GM12878 (cell line): ENCODE measurements around the gene AKAP9. TPM values are rescaled to one million over a fixed set of nuclear protein-coding genes. Genes with fewer than 3 reads are reported as not detected.

Source experiments
- ATAC-seq: fragments of 200-7000 bp; cut with Tn5 transposase; 3 replicates; pipeline ENCODE4 v1.9.1; 2020; ENCODE audit warnings: mild to moderate bottlenecking, moderate library complexity
- BruUV-seq: library from RNA; stranded (reverse); fragments of 400-500 nt; replicated peaks from 2 replicates; lab custom pipeline; 2021; lab: Mats Ljungman, UMichigan
- CTCF ChIA-PET: fragments of 300-600 bp; sonication (Branson Sonifier 250); formaldehyde crosslinking; extraction: SDS; loops from one replicate; lab custom pipeline; 2021; ENCODE audit warnings: inconsistent platforms; lab: Yijun Ruan, JAX
- POLR2A ChIA-PET: fragments of 350-600 bp; formaldehyde crosslinking; extraction: SDS; loops from one replicate; lab custom pipeline; 2021; ENCODE audit warnings: inconsistent platforms; lab: Charles Lee
- RAD21 ChIA-PET: fragments of 300-600 bp; sonication (Branson Sonifier 250); formaldehyde crosslinking; loops from one replicate; lab custom pipeline; 2023; ENCODE audit warnings: antibody characterized with exemption; ENCODE audit not compliant: unreplicated experiment; lab: Charles Lee
- SMC1A ChIA-PET: fragments of 300-600 bp; sonication (Branson Sonifier 250); formaldehyde crosslinking; loops from one replicate; lab custom pipeline; 2023; ENCODE audit not compliant: unreplicated experiment, uncharacterized antibody; lab: Charles Lee
- DNase-seq: peaks from one replicate; pipeline ENCODE4 v3.0.0-alpha.2; 2011; ENCODE audit warnings: low read depth, low spot score
- FAIRE-seq: peaks from 3 replicates; lab custom pipeline; 2011; peaks lifted over from hg19 to GRCh38; lab: Jason Lieb, UNC
- H2AFZ ChIP-seq: 2 replicates; pipeline ENCODE4 v1.6.0; 2011; ENCODE audit warnings: low read depth, low read length, control low read depth; ENCODE audit not compliant: control insufficient read depth
- H3K27ac ChIP-seq: 2 replicates; pipeline ENCODE4 v1.5.1; 2011; ENCODE audit warnings: control low read depth; ENCODE audit not compliant: control insufficient read depth, insufficient read depth
- H3K27me3 ChIP-seq, 2 experiments: replicated peaks in 1 of 2; 2 replicates each; pipeline versions ENCODE4 v1.6.0 to v1.6.1; 2011; ENCODE audit warnings: low read length in 1 of 2; ENCODE audit not compliant: control insufficient read depth in 2 of 2, insufficient read depth in 2 of 2
- H3K36me3 ChIP-seq, 2 experiments: 2 replicates each; pipeline ENCODE4 v1.5.1; 2011; ENCODE audit warnings: low read length in 1 of 2; ENCODE audit not compliant: control insufficient read depth in 2 of 2, insufficient read depth in 2 of 2
- H3K4me1 ChIP-seq: 2 replicates; pipeline ENCODE4 v1.6.1; 2011; ENCODE audit warnings: mild to moderate bottlenecking, low read length, moderate library complexity, mixed read lengths; ENCODE audit not compliant: control insufficient read depth, insufficient read depth
- H3K4me2 ChIP-seq: 2 replicates; pipeline ENCODE4 v1.6.0; 2011; ENCODE audit warnings: control low read depth; ENCODE audit not compliant: control insufficient read depth, insufficient read depth
- H3K4me3 ChIP-seq: fragments of 200-600 bp; sonication (generic); 2 replicates; pipeline ENCODE4 v1.5.1; 2016
- H3K79me2 ChIP-seq: 2 replicates; pipeline ENCODE4 v1.6.0; 2011; ENCODE audit warnings: low read length; ENCODE audit not compliant: control insufficient read depth, insufficient read depth
- H3K9ac ChIP-seq: 2 replicates; pipeline ENCODE4 v1.8.0; 2011; ENCODE audit warnings: low read length, control low read depth, mixed read lengths; ENCODE audit not compliant: control insufficient read depth, insufficient read depth
- H3K9me3 ChIP-seq: replicated peaks from 3 replicates; pipeline ENCODE4 v1.5.1; 2011; ENCODE audit warnings: mild to moderate bottlenecking, low read length; ENCODE audit not compliant: control insufficient read depth, insufficient read depth
- H4K20me1 ChIP-seq: 2 replicates; pipeline ENCODE4 v1.6.0; 2011; ENCODE audit not compliant: control insufficient read depth, insufficient read depth
- ESRRA ChIP-seq: IDR thresholded peaks from 2 replicates; pipeline ENCODE4 v1.6.1; 2012; ENCODE audit warnings: mild to moderate bottlenecking, low read length, improper control_type of control experiment
- JUNB ChIP-seq: IDR thresholded peaks from 2 replicates; pipeline ENCODE4 v1.6.1; 2016; ENCODE audit warnings: antibody characterized with exemption, mild to moderate bottlenecking
- NFIC ChIP-seq: IDR thresholded peaks from 2 replicates; pipeline ENCODE4 v1.6.1; 2012; ENCODE audit warnings: low read depth, mild to moderate bottlenecking, inconsistent platforms, low read length, moderate library complexity
- NFYA ChIP-seq: IDR thresholded peaks from 2 replicates; pipeline ENCODE4 v1.6.1; 2011; ENCODE audit warnings: low read depth, mild to moderate bottlenecking, low read length, improper control_type of control experiment, borderline replicate concordance
- RELA ChIP-seq: fragments of 450-650 bp; IDR thresholded peaks from 2 replicates; pipeline ENCODE4 v1.8.0; 2014; ENCODE audit warnings: borderline replicate concordance; ENCODE audit not compliant: partially characterized antibody
- SMARCA5 ChIP-seq: fragments of 450-650 bp; IDR thresholded peaks from 2 replicates; pipeline ENCODE4 v1.6.1; 2017; ENCODE audit warnings: mild to moderate bottlenecking
- SP1 ChIP-seq: IDR thresholded peaks from one replicate; pipeline ENCODE4 v1.6.1; 2011; ENCODE audit warnings: low read depth, low read length
- ZNF384 ChIP-seq: IDR thresholded peaks from 2 replicates; pipeline ENCODE4 v1.6.1; 2012; ENCODE audit warnings: low read depth, mild to moderate bottlenecking, low read length, improper control_type of control experiment, borderline replicate concordance
- WGBS: methylation state at CpG from one replicate; pipeline ENCODE4 v1.1.6; 2016; ENCODE audit warnings: low lambda C conversion rate; ENCODE audit not compliant: insufficient replicate concordance, insufficient coverage; ENCODE audit errors: missing lambda C conversion rate; 5-methylcytosine and 5-hydroxymethylcytosine counted together
- in situ Hi-C: fragments of 300-500 bp; cut with MboI; formaldehyde crosslinking; loops from 9 replicates; pipeline ENCODE4 v1.14.3; 2018; ENCODE audit warnings: mixed read lengths
- intact Hi-C: fragments of 100-400 bp; cut with micrococcal nuclease; formaldehyde crosslinking; loops from one replicate; pipeline ENCODE4 v1.14.2; 2022; ENCODE audit not compliant: unreplicated experiment
- polyA plus RNA-seq, 11 experiments: library from polyadenylated mRNA; depleted of rRNA in 4 of 11; unstranded in 6 of 11; stranded (reverse) in 5 of 11; fragments of >200 nt; fragmentation: Nextera tagmentation in 4 of 11; fragmentation: Illumina TruSeq in 1 of 11; extraction: Ambion mirVana in 4 of 11; extraction: Trizol in 1 of 11; gene quantifications; 1 replicate in 1 of 11; 2 replicates in 10 of 11; pipeline versions ENCODE4 v1.2.1 to v1.2.3, GENCODE V29; 2011 to 2016; ENCODE audit warnings: inconsistent platforms in 2 of 11, missing spikeins in 2 of 11, low read depth in 1 of 11
- total RNA-seq, 4 experiments: library from RNA; depleted of rRNA in 3 of 4; stranded (reverse); fragments of >200 nt in 3 of 4; fragmentation: Illumina TruSeq in 1 of 4; extraction: Trizol in 1 of 4; gene quantifications; 2 replicates each; pipeline versions ENCODE4 v1.2.1 to v1.2.3, GENCODE V29; 2013 to 2021
- TF ChIP-seq, protein P1 (sequence below), 3 experiments: IDR thresholded peaks in 2 of 3; conservative IDR thresholded peaks in 1 of 3; 2 replicates each; pipeline ENCODE4 v1.5.1; 2011; ENCODE audit warnings: low read depth in 3 of 3, low read length in 3 of 3, mild to moderate bottlenecking in 3 of 3, control low read depth in 2 of 3, moderate library complexity in 2 of 3, inconsistent platforms in 1 of 3, mixed read lengths in 1 of 3; ENCODE audit not compliant: control insufficient read depth in 2 of 3, insufficient read depth in 1 of 3; ENCODE audit errors: extremely low read depth in 1 of 3

AKAP9 gene
- total and polyA plus RNA-seq, 10 of the 15 experiments (the other 5 are each of a cell fraction or from before 2014, with no cell fraction given) = 21.1 to 62.8 (median 31.6) TPM

DNA sequence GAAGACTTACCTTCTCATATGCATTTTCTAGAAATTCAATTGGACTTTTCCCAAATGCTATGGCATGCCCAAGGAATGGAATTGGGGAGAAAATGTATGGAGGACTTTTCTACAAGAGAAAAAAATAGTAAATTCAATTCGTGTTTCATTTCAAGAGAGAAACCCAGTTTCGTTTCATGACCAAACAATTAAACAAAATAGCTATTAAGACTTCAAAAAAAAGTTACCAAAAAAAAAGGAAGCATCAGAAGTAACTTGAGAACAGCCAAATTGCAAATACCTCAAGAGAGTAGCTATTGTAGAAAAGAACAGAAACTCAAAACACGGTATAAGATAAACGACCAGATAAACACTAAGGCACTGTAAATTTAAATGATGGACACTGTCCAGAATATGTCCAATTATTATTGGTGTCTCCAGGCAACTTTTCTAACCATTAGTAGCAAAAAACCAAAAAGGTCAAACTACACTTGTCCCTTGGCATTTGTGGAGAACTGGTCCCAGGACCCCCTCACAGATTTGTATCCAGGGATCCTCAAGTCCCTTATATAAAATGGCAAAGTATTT lies 191.2 kb downstream of the AKAP9 start:
- no peak overlapping the region for H3K9ac ChIP-seq
- peaks cover 50% of the 10 kb centered on the region for H3K79me2 ChIP-seq
- peaks cover 3% of the 10 kb centered on the region; the same call in 1 of the 2 replicates for H3K4me1 ChIP-seq
- SMC1A ChIA-PET = interaction anchor here (0.6 to 1.8 kb wide), 12 partner anchors 9 to 1834 kb away, joined by 3 to 7 read pairs (median 3); partner anchors contain the start of gene GATAD1
- H3K9me3 ChIP-seq = no peaks in the 10 kb centered on the region; the same call in 2 of the 3 replicates
- H3K4me3 ChIP-seq = peak overlapping the region; percentile 39
- DNase-seq (no peak), FAIRE-seq (no peak), ATAC-seq (no peak)
- no peaks in the 10 kb centered on the region for H3K27me3 ChIP-seq
- TF ChIP-seq SMARCA5 = no peak
- no peak for TF ChIP-seq NFYA
- TF ChIP-seq SP1 = no peak
- no peak for TF ChIP-seq RELA
- TF ChIP-seq NFIC = 0 out of 2 replicates have a peak, but pooled peaks have one; percentile 15
- TF ChIP-seq ESRRA = no peak
- TF ChIP-seq, protein P1, sequence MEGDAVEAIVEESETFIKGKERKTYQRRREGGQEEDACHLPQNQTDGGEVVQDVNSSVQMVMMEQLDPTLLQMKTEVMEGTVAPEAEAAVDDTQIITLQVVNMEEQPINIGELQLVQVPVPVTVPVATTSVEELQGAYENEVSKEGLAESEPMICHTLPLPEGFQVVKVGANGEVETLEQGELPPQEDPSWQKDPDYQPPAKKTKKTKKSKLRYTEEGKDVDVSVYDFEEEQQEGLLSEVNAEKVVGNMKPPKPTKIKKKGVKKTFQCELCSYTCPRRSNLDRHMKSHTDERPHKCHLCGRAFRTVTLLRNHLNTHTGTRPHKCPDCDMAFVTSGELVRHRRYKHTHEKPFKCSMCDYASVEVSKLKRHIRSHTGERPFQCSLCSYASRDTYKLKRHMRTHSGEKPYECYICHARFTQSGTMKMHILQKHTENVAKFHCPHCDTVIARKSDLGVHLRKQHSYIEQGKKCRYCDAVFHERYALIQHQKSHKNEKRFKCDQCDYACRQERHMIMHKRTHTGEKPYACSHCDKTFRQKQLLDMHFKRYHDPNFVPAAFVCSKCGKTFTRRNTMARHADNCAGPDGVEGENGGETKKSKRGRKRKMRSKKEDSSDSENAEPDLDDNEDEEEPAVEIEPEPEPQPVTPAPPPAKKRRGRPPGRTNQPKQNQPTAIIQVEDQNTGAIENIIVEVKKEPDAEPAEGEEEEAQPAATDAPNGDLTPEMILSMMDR (IDR thresholded peaks at IDR 0.05 in 2 of 3, conservative IDR thresholded peaks at IDR 0.05 in 1 of 3; ENCODE audit: control insufficient read depth in 2 of 3, extremely low read depth in 1 of 3, insufficient read depth in 1 of 3, low read depth in 3 of 3, low read length in 3 of 3) = no peak
- TF ChIP-seq JUNB = 0 out of 2 replicates have a peak, but pooled peaks have one; percentile 14
- peak; percentile 92 for TF ChIP-seq ZNF384
- H3K4me2 ChIP-seq = peak overlapping the region; percentile 71
- intact Hi-C loops (loop anchor here (5.0 kb wide), 3 partner anchors 115 to 250 kb away; partner anchors contain the start of genes AKAP9, ANKIB1, KRIT1 and MTERF1), in situ Hi-C loops (no loop called here)
- 2% methylated on average over 4 of the region's 4 CpGs for WGBS
- H4K20me1 ChIP-seq = no peaks in the 10 kb centered on the region
- BruUV-seq = no TSS peak
- no peak overlapping the region for H3K27ac ChIP-seq
- CTCF ChIA-PET = interaction anchor here (1.0 to 2.5 kb wide), 8 partner anchors 35 to 330 kb away, joined by 3 to 9 read pairs (median 4); partner anchors contain the start of gene GATAD1
- H2AFZ ChIP-seq = no peak overlapping the region
- POLR2A ChIA-PET = interaction anchor here (0.5 to 1.7 kb wide), 5 partner anchors 56 to 1919 kb away, joined by 3 to 9 read pairs (median 5); partner anchors contain the start of genes AKAP9, ANKIB1 and KRIT1
- RAD21 ChIA-PET = interaction anchor here (1.3 to 1.7 kb wide), 2 partner anchors 8 to 397 kb away, joined by 3 to 4 read pairs; partner anchors contain the start of genes PEX1 and RBM48
- H3K36me3 ChIP-seq = peaks cover 0 to 8% of the 10 kb centered on the region in 2 experiments; a peak in 2 of 4 replicates
